ENCODE measurements around the gene ZBTB8B.

The ZBTB8B gene

GRCh38 chr1:32508761-32509160 is 43.9 kb downstream of the ZBTB8B start:
- DNase-seq (ENCODE audit: low spot score), result no peak

GRCh38 chr1:32509939-32510338 is 45.1 kb downstream of the ZBTB8B start:
- no peak for DNase-seq (ENCODE audit: low spot score)
